GM21786 (cell line): Measurements from ENCODE around the gene KRT78.

Source experiments
- ATAC-seq: cut with Tn5 transposase; IDR thresholded peaks from one replicate; pipeline ENCODE4 v1.9.1; 2021; ENCODE audit not compliant: unreplicated experiment

KRT78 gene

DNA sequence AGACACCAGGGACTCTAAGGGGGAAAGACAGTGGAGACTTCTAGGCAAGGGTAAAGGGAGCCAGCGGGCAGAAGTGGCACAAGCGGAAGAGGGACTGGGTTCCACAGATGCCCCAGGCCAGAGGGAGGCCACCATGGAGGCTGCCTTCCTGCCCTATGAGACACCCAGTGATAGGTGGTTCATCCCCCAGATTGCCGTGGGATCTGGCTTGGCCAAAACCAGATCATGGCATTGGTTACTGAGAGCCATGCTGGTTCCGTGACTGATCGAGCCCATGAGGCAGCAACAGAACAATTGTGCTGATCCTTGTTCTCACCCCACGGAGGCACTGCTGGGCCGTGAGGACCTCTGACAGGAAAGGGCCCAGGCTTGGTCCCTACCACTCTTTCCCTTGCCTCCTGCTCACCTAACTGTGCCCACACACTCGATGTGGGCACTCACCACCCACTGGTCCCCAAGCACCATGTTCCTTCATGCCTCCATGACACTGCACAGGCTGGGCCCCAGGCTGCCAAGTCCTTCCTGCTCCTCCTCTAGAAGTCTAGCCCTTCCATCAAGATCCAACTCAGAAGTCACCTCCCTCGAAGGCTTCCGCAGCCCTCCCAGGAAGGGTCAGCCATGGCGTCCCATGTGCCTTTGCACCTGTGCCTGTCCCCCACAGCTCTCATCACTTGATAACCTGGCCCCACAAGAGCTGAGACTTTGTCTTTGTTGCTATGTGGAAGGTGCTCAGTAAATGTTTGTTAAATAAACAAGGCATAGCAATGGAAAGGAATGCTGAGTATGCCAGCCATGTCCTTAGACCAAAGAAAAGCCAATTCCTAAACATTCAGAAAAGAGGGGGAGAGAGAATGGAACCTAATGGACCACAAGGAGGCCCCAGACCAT lies 21.9 kb downstream of the KRT78 start:
- no peak for ATAC-seq

DNA sequence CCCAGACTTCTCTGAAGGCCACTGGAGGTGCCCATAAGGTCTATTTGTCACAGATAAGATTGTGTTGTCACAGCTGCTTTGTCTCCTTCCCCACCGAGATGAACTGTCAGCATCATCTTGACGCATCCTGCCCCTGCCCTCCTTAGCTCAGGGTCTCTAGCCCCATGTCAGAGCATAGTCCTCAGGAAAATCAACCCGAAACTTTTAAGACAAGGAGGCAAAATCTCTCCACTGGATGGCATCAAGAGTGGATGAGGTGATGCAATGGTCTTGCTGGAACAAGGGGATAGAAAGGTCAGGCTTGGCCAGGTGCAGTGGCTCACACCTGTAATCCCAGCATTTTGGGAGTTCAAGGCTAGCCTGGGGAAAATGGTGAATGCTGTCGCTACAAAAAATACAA lies 22.8 kb downstream of the KRT78 start:
- ATAC-seq, result no peak

DNA sequence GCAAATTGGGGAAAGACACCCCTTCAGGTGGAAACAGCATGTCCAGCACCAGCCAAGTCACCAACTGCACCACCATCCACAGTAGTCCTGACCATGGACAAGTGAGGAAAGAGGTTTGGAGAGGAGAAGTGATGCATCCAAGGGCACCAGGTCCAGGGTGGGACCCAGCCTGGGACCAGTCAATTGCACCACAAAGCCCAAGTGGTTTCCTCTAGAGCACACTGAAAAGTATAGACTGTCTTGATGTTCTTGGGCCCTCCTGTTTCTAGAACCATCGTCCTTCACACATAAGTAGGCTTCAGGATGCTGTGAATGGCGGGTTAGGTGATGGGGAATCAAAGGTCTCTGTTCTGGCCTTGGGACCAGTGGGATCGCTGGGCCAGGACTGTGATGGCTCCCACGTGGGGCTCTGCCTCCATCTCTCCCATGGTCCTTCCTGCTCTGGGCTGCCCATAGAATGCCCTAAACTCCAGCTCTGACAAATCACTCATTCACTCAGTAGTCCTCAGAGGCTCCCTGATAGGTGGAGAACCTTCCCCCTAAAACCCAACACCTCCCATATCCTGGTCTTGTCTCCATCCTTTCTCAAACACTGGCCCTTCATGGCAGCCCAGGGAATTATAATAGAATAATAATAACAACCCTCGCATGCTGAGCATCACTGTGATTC lies 23.9 kb downstream of the KRT78 start:
- ATAC-seq, result no peak

DNA sequence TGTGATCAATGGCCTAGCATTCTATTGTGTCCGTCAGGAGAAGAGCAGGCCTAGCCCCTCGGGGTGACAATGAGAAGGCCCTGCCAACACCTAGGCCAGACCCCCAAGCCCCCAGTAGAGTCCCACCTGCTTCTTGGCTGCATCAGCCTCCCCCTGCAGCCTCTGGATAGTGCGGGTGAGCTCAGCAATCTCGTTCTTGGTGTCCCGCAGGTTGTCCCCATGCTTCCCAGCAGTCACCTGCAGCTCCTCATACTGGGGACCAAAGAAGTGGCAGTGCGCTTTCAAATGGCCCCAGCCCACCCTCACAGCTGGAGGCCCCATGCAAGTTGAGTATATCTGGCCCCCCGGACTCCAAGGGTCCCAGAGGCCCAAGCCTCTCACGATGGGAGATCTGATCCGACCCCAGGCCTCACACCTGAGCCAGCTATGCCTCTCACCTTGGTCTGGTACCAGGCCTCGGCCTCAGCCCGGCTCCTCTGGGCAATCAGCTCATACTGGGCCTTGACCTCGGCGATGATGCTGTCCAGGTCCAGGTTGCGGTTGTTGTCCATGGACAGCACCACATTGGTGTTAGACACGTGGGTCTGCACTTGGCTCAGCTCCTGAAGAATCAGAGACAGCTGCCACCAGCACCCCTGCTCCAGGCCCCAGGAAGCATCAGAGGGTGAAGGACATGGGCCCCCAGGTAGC lies 24.9 kb downstream of the KRT78 start:
- no peak for ATAC-seq

DNA sequence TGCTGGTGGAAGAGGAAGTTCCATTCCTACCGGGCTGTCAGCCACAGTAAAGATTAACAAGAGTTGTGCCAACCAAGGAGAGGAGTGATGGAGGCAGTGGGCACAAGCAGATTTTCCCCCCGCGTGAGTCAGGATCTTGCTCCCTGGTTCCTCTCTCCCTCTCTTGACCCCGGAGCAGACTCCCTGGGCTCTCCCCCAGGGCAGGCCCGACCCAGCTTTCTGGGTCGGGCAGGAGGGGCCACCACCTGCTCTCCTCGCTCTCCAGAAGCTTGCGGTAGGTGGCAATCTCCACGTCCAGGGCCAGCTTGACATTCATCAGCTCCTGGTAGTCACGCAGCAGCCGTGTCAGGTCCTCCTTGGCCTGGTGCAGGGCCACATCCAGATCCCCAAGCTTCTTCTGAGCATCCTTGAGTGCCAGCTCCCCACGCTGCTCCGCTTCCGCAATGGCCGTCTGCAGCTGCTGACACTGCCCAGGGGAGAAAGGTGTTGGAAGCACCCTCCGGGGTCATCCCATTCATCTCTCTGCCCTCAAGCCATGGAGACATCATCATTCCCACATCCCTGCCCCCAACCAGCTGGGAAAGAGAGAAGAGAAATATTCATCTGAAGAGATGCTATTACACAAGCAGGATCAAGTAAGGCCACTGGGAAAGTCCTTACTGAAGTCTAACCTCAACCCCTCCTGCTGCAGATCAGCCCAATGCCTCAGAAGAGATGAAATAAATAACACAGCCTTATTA lies 25.9 kb downstream of the KRT78 start:
- no peak for ATAC-seq

DNA sequence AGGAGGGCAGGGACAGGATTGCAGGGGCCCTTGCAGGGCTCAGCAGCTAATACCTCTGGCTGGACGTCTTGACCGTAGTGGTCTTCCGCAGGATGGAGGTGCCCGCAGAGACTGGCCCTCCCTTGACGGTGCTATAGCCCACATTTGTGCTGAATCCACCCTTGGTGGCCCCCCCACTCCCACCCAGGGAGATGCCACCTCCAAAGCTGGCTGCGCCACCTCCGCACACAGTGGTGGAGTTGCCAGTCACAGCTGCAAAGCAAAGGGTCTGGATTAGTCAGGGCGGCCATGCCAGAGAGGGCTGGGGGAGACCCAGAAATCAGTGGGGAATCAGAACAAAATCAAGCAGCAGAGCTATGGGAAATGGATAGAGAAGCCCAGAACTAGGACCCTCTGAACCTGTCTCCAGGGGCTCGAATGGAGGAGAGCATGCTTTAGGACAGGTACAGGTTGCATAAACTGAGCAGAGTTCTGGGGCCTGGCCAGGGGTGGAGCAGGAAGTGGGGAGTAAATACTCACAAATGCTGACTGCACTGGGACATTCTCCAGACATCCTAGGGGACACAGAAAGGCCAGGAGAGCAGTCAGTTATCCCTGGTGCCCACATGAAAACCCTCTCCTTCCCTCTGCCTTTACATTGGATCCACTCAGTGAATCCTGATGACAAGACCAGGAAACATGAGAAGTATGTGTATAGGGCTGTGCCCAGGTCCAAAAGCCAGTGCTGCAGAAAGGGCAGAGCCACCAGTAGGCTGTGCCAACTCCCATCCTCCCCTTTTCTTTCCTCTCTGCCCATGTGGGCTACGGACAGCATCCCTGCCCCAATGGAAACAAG lies 26.8 kb downstream of the KRT78 start:
- no peak for ATAC-seq

DNA sequence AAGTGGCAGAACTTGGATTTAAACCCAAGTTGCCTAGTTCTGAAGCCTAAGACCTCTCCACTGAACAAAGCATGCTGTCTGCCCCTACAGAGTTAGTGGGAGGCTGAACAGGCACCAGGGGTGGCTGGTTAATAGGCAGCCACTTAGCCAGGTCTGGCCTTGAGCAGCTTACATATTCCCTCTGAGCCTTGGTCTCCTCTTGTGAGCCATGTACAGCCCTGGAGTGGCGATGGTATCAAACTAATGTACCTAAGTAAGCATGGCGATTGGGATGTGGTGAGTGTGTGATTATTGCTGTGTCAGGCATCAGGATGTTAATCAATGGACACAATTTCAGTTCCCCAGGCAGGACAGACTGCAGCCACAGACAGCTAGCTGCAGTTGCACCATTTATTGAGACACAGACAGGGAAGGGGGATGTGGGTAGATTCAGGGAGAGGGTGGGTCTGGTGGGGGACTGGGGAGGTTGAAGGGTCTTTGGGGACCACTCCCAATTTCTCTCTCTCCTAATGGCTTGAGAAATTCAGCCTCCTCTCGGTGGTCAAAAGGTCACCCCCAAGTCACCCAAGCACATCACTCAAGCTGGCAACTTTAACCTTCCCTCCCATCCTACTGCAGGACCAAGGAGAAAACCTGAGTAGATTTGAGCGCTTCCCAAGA lies 27.6 kb downstream of the KRT78 start:
- no peak for ATAC-seq

DNA sequence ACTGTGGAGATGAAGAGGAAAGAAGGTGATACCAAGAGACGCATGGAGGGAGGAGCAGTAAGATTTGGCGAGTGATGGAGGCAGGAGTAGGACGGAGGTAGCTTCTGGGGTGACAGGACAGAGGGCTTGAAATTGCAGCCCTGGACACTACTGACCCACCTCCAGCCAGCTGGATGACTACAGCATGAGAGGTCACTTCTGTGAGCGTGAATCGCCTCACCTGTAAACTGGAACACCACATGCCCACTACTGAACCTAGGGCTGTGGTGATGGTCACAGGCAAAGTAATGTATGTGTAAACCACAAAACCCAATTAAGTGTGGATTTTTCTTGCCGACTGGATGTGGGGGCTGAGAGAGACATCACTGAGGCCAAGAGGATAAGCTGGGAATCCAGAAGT lies 28.3 kb downstream of the KRT78 start:
- no peak for ATAC-seq

DNA sequence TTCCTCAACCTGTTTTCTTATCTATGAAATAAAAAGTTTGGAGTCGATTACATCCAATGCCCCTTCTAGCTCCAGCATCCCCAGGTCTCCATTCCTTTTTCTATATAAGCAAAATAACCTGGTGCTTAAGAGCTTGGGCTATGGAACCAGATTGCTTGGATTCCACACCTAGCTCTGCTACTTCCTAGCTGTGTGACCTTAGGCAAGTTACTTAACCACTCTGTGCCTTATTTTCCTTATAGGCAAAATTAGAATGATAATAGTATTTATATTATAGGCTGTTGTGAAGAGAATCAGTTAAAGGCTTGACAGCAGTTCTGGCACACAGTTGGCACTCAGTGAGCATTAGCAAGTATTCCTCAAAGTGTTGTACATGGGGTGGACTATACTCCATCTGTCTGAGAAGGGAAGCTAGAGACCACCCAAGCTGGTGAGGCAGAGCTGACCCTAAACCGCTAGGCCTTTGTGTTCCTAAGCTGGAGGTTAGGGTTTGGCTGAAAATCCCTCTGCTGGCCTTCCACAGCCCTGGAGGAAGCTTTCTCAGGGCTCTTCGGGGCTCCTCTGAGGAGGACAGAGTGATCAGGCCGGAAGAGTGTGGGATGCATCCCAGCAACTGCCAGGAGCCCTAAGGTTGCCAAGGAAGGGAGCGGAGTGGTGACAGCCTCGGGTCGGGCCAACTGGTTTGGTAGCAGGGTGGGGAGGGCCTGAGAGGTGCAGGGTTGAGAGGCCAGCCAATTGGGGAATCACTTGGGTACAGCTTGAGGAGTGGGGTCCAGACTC lies 28.9 kb downstream of the KRT78 start:
- no peak for ATAC-seq

DNA sequence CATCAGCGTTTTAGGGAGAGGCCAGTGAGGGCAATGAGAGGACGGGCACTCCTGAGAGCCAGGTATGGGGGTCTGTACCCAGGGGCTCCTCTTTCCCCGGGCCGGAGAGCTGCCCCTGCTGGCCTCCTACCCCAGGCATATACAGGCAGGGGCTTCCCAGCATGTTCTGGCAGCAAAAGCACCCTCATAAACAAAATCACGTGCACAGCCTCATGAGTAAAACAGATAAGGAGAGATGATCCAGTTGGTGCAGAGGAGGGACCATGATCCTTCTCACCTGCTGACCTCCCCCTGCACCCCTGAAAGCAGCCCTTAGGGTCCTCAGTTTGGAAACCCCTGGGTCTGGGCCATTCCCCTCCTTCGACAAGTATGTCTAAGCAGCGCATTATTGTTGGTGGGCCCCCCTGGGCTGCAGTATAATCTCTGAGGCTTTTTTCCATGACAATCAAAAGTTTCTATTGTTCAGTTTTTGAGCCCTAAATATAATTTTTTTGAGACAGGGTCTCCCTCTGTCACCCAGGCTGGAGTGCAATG lies 29.8 kb downstream of the KRT78 start:
- ATAC-seq, result no peak

DNA sequence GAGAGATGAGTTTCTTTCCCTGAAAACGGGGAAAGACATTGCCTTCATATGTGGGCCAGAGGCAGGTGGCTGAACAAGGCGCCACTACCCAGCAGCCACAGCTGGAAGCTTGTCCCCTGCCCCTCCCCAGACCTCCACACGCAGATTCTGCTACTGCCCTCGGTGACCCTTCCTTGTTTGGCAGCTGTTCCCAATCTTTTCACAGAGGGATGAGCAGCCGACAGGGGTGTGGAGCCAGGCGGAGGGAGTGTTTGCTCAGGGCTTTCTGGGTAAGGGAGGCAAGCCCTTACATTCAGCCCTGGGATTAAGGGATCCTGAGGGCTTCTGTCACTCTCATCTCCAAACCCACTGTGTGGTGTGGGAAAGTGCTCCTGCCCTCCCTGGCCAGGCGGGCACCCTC lies 30.4 kb downstream of the KRT78 start:
- ATAC-seq, result no peak

DNA sequence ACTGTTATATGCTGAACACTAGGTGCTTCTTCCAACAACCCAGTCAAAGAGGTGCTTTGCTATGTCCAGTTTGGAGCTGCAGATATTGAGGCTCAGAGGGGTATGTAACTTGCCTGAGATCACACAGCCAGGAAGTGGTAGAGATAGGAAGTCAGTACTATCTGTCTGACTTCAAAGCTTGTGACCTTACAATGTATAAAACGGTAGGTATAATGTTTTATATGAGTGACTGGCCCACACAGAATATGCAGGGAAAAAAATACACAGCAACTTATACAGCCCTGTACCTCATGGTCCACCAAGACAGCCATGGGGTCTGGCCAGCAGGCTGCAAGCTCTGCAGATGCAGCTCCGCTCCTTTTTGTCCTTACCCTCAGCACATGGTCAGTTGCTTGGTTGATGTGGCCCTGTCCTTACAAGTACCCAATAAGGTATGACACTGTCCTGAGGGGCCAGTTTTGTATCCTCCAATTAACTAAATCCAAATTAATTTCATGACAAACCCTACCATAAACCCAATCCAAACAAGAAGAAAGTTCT lies 31.0 kb downstream of the KRT78 start:
- ATAC-seq, result no peak

DNA sequence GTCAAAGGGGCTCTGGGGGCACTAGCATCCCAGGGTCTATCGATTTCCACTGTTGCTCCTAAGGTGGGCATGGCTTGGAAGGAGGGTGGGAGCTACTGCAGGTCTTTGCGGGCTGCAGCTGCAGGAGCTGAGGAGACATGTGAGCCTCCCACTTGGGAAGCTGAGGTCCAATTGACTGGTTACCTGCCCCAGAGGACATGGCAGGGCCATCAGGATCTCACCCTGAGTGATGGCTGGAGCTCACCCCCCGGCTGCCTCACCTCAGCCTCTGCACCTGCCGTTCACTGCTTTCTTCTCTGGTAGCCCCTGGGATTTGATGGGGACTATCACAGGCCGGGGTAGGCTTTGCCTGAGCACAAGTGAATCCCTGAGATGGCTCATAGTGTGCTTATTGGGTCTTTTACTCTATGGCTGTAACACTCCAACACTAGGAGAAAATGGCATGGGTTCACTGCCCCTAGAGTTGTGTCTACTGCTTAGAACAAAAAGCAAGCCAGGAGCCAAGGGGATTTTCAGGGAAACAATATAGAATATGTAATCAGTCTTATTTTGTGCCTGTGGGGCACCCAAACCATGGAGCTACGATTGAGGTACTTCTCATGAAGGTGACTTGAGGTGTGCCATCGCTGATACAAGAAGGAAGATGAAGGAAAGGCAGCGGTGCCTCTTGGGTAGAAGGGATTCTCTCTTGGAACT lies 31.6 kb downstream of the KRT78 start:
- ATAC-seq, result no peak

DNA sequence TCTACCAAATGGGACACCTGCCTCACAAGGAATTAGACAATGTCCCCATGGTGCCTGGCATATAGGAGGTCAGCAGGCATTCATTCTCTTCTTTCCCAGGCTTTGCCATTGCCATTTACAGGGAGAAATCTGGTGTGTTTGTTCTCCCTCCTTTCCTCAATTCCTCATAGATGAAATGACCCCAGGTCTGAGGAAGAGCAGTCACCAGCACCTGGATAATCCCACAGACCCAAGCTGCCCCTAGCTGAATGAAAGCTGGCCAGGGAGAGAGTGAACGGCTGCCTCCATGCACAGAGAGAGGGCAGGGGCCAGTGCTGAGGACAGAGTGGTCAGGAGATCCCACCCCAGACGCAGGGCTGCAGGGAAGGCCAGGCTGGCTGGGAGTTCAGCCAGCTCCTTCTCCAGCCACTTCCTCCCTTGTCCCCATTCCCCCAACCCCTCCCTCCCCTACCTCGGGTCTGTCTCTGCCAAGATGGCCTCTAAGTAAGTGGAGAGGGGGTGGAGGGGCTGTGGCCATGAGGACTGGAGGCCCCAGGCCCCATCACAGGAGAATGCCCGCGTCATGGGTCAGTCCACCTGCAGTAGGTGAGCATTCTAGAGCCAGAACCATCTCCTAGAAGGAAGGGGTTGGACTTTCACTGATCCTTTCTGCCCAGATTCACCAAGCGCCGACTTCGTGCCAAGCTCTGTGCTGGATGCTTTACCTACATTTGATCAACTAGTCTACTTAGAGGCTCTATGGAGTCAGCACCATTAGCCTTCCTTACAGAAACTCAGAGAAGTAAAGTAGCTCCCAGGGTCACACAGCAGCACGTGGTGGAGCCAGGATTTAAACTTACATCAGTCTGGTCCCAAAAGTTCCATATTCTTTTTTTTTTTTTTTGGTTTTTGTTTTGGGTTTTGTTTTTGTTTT lies 32.9 kb downstream of the KRT78 start:
- no peak for ATAC-seq

DNA sequence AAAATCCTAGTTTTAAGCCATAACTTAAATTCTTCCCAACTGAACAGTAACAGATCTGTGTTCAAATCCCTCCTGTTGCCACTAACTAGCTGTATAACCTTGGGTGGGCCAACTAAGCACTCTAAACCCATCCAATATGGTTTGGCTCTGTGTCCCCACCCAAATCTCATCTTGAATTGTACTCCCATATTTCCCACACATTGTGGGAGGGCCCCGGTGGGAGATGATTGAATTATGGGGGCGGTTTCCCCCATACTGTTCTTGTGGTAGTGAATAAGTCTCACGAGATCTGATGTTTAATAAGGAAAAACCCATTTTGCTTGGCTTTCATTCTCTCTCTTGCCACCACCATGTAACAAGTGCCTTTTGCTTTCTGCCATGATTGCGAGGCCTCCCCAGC lies 33.6 kb downstream of the KRT78 start:
- ATAC-seq, result no peak

DNA sequence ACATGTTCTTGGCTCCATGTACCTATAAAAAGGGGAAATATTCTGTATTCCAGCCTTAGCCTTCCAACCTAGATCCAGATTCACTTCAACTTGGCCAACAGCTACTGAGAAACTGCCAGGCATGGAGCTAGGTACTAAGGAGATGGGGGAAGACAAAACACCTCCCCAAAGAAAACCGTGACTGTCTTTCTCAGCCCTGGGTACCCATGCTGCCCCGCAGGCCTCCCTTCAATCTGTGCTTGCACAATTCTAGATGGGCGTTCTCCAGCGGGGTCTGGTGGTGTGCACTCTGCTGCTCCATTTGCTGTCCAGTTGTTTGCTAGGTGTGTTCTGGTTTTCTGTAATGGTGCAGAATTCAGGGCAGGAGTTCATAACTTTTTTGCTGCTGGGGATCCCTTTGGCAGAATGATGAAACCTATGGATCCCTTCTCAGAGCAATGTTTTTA lies 34.1 kb downstream of the KRT78 start:
- no peak for ATAC-seq
